ENCODE measurements around the gene DHRS9.
A peak's percentile ranks its signal among the peaks of the same experiment; 100 is the strongest.

The DHRS9 gene

DNA sequence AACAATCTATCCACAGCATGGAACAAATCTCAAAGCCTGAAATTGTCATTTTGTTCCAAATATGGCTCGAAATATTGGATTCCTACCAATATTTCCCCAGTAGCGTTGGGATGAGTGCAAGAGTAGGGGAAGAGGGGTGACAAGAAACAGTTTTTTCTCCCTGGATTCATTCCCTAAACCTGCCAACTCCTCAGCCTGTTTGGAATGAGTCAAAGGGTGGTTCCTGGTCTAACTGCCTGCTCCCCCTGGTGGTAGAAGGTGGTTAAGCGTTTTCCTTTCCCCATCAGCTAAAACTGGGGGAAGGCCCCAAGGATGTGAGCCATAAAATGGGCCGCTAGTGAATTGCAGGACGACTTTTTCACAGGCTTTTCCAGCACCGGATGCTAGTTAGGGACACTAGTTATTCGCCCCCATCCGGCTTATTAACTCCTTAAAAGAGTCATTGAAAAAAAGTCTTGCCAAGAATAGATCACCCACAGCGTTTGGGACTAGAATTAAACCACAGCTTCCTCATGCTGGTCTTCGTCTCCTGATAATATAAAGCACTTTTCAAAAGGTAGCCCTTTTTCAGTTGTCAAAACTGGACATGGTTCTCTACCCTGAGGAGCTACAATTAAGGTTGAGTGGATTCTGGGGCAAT is 72.5 kb downstream of the DHRS9 start:
- peak; percentile 85 for TF ChIP-seq CTCF (IDR thresholded peaks at IDR 0.05; ENCODE audit: low read depth, low read length)
- no peak for TF ChIP-seq EZH2phosphoT487 (IDR thresholded peaks at IDR 0.05; ENCODE audit: low read depth)
- Histone ChIP-seq H3K4me2 (ENCODE audit: low read length) (peak overlapping the region; percentile 50), H3K27ac (ENCODE audit: low read length) (peak overlapping the region; percentile 39; the same call in 1 of the 2 replicates), H3K27me3 (ENCODE audit: low read depth, low read length) (no peaks in the 10 kb centered on the region; the same call in 1 of the 2 replicates), H4K20me1 (ENCODE audit: insufficient read depth, low read length) (no peaks in the 10 kb centered on the region), H3K4me3 (ENCODE audit: low read length) (peak overlapping the region; percentile 32), H3K9me3 (ENCODE audit: insufficient read depth, low read length) (no peaks in the 10 kb centered on the region), H2AFZ (ENCODE audit: low read depth, low read length) (no peak overlapping the region), H3K79me2 (ENCODE audit: low read length) (no peaks in the 10 kb centered on the region), H3K9ac (ENCODE audit: low read length) (no peak overlapping the region), H3K36me3 (replicated peaks; ENCODE audit: low read depth, low read length) (no peaks in the 10 kb centered on the region), H3K4me1 (ENCODE audit: low read length) (peaks cover 38% of the 10 kb centered on the region)

DNA sequence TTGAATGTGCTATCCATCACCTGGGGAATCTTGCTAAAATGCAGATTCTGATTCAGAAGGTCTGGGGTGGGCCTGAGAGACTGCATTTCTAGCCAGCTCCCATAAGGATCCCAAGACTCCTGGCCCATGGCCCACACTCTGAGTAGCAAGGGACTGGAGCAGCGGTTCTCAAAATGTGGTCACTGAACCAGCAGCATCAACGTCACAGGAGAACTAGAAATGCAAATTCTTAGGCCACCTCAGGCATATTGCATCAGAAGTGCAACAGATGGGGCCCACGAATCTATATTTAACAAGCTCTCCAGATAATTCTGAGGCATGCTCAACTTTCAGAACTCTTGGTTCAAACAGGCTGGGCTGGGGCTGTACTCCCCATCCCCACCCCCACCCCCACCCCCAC is 74.6 kb downstream of the DHRS9 start:
- no peaks in the 10 kb centered on the region for H3K36me3 ChIP-seq (replicated peaks; ENCODE audit: low read depth, low read length)
- H3K9ac ChIP-seq (ENCODE audit: low read length), result no peak overlapping the region
- H3K79me2 ChIP-seq (ENCODE audit: low read length), result no peaks in the 10 kb centered on the region
- H3K4me2 ChIP-seq (ENCODE audit: low read length), result peak overlapping the region; percentile 55
- H3K9me3 ChIP-seq (ENCODE audit: insufficient read depth, low read length), result no peaks in the 10 kb centered on the region
- H3K4me3 ChIP-seq (ENCODE audit: low read length), result peak overlapping the region; percentile 6; the same call in 1 of the 2 replicates
- no peak for TF ChIP-seq EZH2phosphoT487 (IDR thresholded peaks at IDR 0.05; ENCODE audit: low read depth)
- no peak for TF ChIP-seq CTCF (IDR thresholded peaks at IDR 0.05; ENCODE audit: low read depth, low read length)
- no peaks in the 10 kb centered on the region; the same call in 1 of the 2 replicates for H3K27me3 ChIP-seq (ENCODE audit: low read depth, low read length)
- no peak overlapping the region for H2AFZ ChIP-seq (ENCODE audit: low read depth, low read length)
- H3K27ac ChIP-seq (ENCODE audit: low read length), result no peak overlapping the region
- no peaks in the 10 kb centered on the region for H4K20me1 ChIP-seq (ENCODE audit: insufficient read depth, low read length)
- peaks cover 42% of the 10 kb centered on the region for H3K4me1 ChIP-seq (ENCODE audit: low read length)
